Activated CD4-positive, alpha-beta T cell treated with anti-CD3 and anti-CD28 coated beads, Interleukin-2, amount 50 U/mL, for 16 hours (primary cell): ENCODE results near the gene POU2F1.

Source experiments
- DNase-seq: peaks from one replicate; pipeline ENCODE4 v3.0.0-alpha.2; 2020

Gene POU2F1

GRCh38 chr1:167273027-167273800 is 52.5 kb downstream of the POU2F1 start:
- no peak for DNase-seq

GRCh38 chr1:167274061-167274460 is 53.4 kb downstream of the POU2F1 start:
- no peak for DNase-seq

- peak; percentile 10 for DNase-seq
These were observed 56.3 kb downstream of the POU2F1 start for GRCh38 chr1:167276969-167277368.

- no peak for DNase-seq
These were observed 57.8 kb downstream of the POU2F1 start for GRCh38 chr1:167278497-167278896.

- no peak for DNase-seq
These were observed 60.2 kb downstream of the POU2F1 start for GRCh38 chr1:167280912-167281311.

- no peak for DNase-seq
These were observed 67.8 kb downstream of the POU2F1 start for GRCh38 chr1:167288390-167289074.

- no peak for DNase-seq
These were observed 68.4 kb downstream of the POU2F1 start for GRCh38 chr1:167289075-167289442.

GRCh38 chr1:167289966-167290365 is 69.3 kb downstream of the POU2F1 start:
- DNase-seq, result no peak

- no peak for DNase-seq
These were observed 71.0 kb downstream of the POU2F1 start for GRCh38 chr1:167291539-167292185.

GRCh38 chr1:167292216-167292615 is 71.5 kb downstream of the POU2F1 start:
- no peak for DNase-seq

GRCh38 chr1:167293057-167293456 is 72.4 kb downstream of the POU2F1 start:
- DNase-seq, result no peak

GRCh38 chr1:167294528-167294927 is 73.8 kb downstream of the POU2F1 start:
- DNase-seq, result no peak

GRCh38 chr1:167297222-167298214 is 76.8 kb downstream of the POU2F1 start:
- DNase-seq, result no peak

GRCh38 chr1:167298325-167298724 is 77.6 kb downstream of the POU2F1 start:
- DNase-seq, result no peak

GRCh38 chr1:167301355-167301754 is 80.7 kb downstream of the POU2F1 start:
- no peak for DNase-seq

- no peak for DNase-seq
These were observed 83.5 kb downstream of the POU2F1 start for GRCh38 chr1:167304165-167304564.

GRCh38 chr1:167305059-167305705 is 84.5 kb downstream of the POU2F1 start:
- DNase-seq, result no peak

- no peak for DNase-seq
These were observed 85.1 kb downstream of the POU2F1 start for GRCh38 chr1:167305706-167306277.

GRCh38 chr1:167310732-167311131 is 90.0 kb downstream of the POU2F1 start:
- DNase-seq, result no peak

- peak; percentile 41 for DNase-seq
These were observed 92.2 kb downstream of the POU2F1 start for GRCh38 chr1:167312871-167313270.

GRCh38 chr1:167314671-167315070 is 94.0 kb downstream of the POU2F1 start:
- no peak for DNase-seq

GRCh38 chr1:167317463-167317862 is 96.8 kb downstream of the POU2F1 start:
- DNase-seq, result no peak
